ENCODE data around the gene RGS12.

DNA sequence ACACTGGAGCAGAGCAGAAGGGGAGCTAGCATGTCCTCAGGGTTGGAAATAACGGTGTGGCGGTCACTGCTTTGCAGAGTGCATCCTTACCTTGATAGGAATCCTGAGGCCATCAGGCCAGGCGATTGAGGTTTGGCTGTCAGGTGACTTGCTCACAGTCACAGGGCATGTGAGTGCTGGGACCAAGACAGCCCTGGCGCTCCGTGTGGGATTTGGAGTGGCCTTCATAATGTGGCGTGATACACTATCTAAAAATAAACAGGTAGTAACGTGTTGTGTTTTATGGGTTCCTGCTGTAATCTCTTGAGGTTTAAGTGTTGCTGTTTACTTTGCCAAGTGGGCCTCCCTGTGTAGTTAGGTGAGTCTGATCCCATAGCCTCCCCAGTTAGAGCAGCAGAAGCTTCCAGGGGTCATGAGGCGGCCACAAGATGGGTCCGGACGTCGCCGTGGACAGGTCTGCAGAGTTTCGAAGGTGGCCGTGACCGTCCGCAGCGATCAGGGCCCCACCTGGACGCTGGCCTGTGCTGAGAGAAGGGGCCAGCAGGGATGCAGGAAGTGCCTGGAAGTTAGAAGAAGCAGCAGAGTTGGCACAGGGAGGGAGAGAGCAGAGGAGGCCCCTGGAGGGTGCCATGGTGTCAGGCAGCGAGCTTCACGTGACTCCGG is 27.7 kb downstream of the RGS12 start:
- TF ChIP-seq CTCF (IDR thresholded peaks at IDR 0.05; ENCODE audit: poor library complexity) (no peak), EZH2phosphoT487 (IDR thresholded peaks at IDR 0.05; ENCODE audit: low read depth, severe bottlenecking, unreplicated experiment) (no peak), EZH2 (IDR thresholded peaks at IDR 0.05; ENCODE audit: borderline replicate concordance) (no peak)

Data from hepatocyte (in vitro differentiated cells).